GM10248 (cell line): ENCODE results near the gene RNF38.
"Not testable (repeated sequence)": the region's sequence is repeated elsewhere in the genome, so short reads cannot be mapped to it uniquely, and the experiment has no call there.

ENCODE experiments used
- CTCF ChIA-PET: fragments of 300-600 bp; sonication (Branson Sonifier 250); formaldehyde crosslinking; extraction: SDS; loops from one replicate; lab custom pipeline; 2021; ENCODE audit warnings: antibody characterized with exemption; lab: Yijun Ruan, JAX
- POLR2A ChIA-PET: fragments of 350-650 bp; sonication (Branson Sonifier 250); formaldehyde crosslinking; extraction: SDS; loops from one replicate; lab custom pipeline; 2020; ENCODE audit warnings: antibody characterized with exemption; lab: Yijun Ruan, JAX
- DNase-seq: peaks from one replicate; pipeline ENCODE4 v3.0.0; 2012; ENCODE audit errors: extremely low spot score
- TF ChIP-seq, protein P1 (sequence below): IDR thresholded peaks from 2 replicates; pipeline ENCODE4 v1.5.1; 2012; ENCODE audit warnings: mild to moderate bottlenecking, low read depth; ENCODE audit errors: extremely low read depth, missing control alignments, control extremely low read depth

Gene RNF38

GRCh38 chr9:36315283-36315682, 84.8 kb downstream of the RNF38 start:
- no peak for DNase-seq
- ChIA-PET CTCF (interaction anchor here (1.4 to 8.0 kb wide), 3 partner anchors 9 to 29 kb away, joined by 4 to 78 read pairs (median 4); no protein-coding TSS in a partner anchor), POLR2A (no interaction called here)
- TF ChIP-seq, protein P1, sequence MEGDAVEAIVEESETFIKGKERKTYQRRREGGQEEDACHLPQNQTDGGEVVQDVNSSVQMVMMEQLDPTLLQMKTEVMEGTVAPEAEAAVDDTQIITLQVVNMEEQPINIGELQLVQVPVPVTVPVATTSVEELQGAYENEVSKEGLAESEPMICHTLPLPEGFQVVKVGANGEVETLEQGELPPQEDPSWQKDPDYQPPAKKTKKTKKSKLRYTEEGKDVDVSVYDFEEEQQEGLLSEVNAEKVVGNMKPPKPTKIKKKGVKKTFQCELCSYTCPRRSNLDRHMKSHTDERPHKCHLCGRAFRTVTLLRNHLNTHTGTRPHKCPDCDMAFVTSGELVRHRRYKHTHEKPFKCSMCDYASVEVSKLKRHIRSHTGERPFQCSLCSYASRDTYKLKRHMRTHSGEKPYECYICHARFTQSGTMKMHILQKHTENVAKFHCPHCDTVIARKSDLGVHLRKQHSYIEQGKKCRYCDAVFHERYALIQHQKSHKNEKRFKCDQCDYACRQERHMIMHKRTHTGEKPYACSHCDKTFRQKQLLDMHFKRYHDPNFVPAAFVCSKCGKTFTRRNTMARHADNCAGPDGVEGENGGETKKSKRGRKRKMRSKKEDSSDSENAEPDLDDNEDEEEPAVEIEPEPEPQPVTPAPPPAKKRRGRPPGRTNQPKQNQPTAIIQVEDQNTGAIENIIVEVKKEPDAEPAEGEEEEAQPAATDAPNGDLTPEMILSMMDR = no peak

- CTCF ChIA-PET = interaction anchor here (0.9 to 8.0 kb wide), 4 partner anchors 8 to 167 kb away, joined by 3 to 78 read pairs (median 4); no protein-coding TSS in a partner anchor
- POLR2A ChIA-PET = no interaction called here
- TF ChIP-seq, protein P1 = no peak
- no peak for DNase-seq
Measured at GRCh38 chr9:36314740-36315139, 85.3 kb downstream of the RNF38 start.

DNA sequence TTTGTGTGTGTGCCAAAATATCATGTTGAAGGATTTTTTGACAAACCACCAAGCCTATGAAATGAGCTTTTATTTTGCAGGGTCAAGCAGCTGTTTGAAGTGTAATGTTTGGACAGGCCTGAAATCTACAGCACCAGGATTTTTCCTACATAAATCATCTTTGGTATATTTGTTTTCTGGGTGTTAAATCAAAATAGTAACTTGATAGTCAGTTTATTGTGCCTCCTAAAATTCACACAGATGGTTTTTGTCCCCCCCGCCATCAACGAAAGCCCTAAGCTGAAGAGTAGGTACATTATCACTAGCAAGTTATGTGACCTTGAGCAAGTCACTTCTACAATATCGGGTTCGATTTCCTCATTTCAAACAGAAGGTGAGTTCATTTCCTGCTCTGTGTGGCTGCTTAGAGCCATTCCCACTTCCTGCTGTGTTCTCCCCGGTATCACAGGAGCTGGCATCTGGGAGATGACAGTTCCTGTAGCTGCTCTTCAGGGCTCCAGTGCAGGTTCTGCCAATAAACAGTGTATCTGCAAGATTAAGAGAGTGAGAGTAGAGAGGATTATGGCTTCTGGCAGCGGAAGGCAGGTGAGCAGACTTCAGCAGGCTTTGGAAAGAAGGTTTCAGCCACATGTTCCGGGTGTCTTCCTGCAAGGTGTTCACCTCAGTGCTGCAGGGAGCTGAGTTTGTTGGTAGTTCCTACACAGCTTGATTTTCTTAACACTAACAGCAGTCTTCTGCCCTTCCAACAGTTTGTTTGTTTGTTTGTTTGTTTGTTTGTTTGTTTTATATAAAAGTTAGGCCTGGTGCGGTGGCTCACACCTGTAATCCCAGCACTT, 93.4 kb downstream of the RNF38 start:
- no peak for DNase-seq
- POLR2A ChIA-PET = no interaction called here

DNA sequence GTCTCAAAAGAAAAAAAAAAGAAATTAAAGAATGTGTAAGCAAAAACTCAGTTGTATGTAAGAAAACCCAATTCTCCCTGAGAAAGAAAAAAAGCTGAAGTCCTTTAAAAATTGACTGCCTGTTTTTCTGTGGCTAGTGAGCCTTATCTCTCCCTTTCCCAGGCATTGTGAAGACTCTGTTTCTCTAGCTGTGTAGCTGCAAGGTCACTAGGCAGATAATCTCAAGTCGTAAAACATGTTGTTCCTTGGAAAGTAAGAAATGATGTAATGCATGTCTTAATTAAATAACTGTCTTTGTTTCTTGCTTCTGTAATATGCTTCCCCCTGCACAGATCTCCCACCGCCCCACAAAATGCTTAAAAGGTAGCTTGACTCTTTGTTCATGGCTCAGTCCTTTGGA, 95.7 kb downstream of the RNF38 start:
- CTCF ChIA-PET, POLR2A ChIA-PET: not testable (repeated sequence)

More for the DNA sequence above, 93.4 kb downstream of the RNF38 start:
- CTCF ChIA-PET = interaction anchor here (1.5 to 1.9 kb wide), 4 partner anchors 9 to 22 kb away, joined by 4 to 6 read pairs (median 4); no protein-coding TSS in a partner anchor
- TF ChIP-seq, protein P1 = no peak

GRCh38 chr9:36301227-36301626, 98.8 kb downstream of the RNF38 start:
- TF ChIP-seq, protein P1 = no peak
- no peak for DNase-seq
- ChIA-PET POLR2A (no interaction called here), CTCF (interaction anchor here (1.4 to 1.5 kb wide), 2 partner anchors 15 to 28 kb away, joined by 3 to 6 read pairs; no protein-coding TSS in a partner anchor)

More for the DNA sequence above, 95.7 kb downstream of the RNF38 start:
- DNase-seq = not testable (repeated sequence)

- TF ChIP-seq, protein P1 = no peak
- DNase-seq = no peak
- CTCF ChIA-PET = no interaction called here
- POLR2A ChIA-PET = no interaction called here
Measured at GRCh38 chr9:36298566-36298965, 101.5 kb downstream of the RNF38 start.

- CTCF ChIA-PET = no interaction called here
- DNase-seq = no peak
- POLR2A ChIA-PET = no interaction called here
- TF ChIP-seq, protein P1 = no peak
Measured at GRCh38 chr9:36297798-36298197, 102.3 kb downstream of the RNF38 start.

DNA sequence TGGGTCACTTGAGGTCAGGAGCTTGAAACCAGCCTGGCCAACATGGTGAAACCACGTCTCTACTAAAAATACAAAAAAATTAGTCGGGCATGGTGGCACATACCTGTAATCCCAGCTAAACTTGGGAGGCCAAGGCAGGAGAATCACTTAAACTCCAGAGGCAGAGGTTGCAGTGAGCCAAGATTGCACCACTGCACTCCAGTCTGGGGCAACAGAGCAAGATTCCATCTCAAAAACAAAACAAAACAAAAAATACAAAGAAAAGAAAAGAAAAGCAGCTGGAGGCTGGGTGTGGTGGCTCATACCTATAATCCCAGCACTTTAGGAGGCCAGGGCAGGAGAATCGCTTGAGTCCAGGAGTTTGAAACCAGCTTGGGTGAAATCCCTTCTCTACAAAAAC, 105.1 kb downstream of the RNF38 start:
- CTCF ChIA-PET, POLR2A ChIA-PET, DNase-seq: not testable (repeated sequence)
